ENCODE results near the gene HDAC3. TPM values are rescaled to one million over a fixed set of nuclear protein-coding genes. Genes with fewer than 3 reads are reported as not detected.

HDAC3 gene
- total RNA-seq, 2 donors from 2014 or later, result 73.3 to 78.9 TPM

DNA sequence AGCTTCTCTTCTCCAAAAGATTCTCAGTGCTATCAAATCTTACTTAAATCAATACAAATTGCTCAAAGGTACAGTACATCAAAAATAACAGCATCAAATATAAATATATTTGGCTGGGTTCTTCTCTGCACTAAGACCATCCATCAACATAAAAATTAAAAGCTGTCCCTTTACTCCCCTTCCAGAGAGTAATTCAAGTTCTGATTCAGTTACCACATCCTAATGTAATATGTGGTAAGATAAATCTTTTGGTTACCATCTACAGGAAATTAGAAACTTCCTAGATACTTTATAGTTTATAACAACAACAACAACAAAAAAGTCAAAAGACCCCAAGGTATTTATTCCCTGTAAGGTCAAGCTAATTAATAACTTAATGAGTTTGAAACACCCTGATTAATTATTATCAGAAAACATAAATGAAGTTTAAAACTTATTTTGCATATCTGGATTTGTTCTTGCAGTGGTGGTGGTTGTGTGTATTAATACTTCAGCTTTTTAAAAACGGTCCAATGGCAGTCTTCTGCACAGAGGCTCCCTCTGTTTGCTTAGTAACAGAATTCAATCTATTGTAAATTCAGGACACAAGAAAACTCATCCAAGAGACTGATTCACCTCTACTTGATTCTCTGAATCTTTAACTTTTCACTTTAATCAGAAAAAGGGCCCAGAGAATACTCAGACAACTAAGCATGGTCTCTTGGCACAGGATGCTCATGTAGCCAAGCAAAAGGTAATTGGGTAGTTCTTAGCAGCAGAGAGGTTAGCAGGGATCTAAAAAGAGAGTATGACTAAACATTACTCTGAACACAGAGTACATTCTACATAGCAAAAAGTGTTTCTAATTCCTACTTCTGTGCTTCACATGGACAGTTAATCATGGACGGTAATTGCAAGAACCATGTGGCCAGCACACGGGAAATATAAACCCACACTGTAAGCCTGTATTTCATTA is 38.0 kb downstream of the HDAC3 start:
- no peak overlapping the region for H3K4me3 ChIP-seq (ENCODE audit: low read length)
- H3K4me1 ChIP-seq (ENCODE audit: control insufficient read depth, insufficient read depth, low read length), result no peaks in the 10 kb centered on the region
- no peaks in the 10 kb centered on the region for H3K9me3 ChIP-seq (ENCODE audit: control insufficient read depth, low read length)
- Mint-ChIP-seq H3K27ac (no peak overlapping the region), H3K9me3 (no peaks in the 10 kb centered on the region), H3K27me3 (ENCODE audit: insufficient read depth) (no peaks in the 10 kb centered on the region), H3K36me3 (ENCODE audit: low read depth) (peaks cover 13% of the 10 kb centered on the region), H3K4me3 (no peak overlapping the region), H3K4me1 (no peaks in the 10 kb centered on the region)
- TF ChIP-seq CTCF (conservative IDR thresholded peaks at IDR 0.05), result no peak
- no peak overlapping the region for H3K27ac ChIP-seq (ENCODE audit: low read depth, low read length)
- WGBS, 2 experiments (ENCODE audit: insufficient coverage in 1 of 2, insufficient read length in 1 of 2), result 89 to 95% methylated on average over 3 of the region's 3 CpGs
- peaks cover 11% of the 10 kb centered on the region for H3K36me3 ChIP-seq (ENCODE audit: control insufficient read depth, insufficient read depth, low read length)
- no peaks in the 10 kb centered on the region for H3K27me3 ChIP-seq (ENCODE audit: control insufficient read depth, insufficient read depth, low read length, poor library complexity, severe bottlenecking)
- no peak overlapping the region for H3K9ac ChIP-seq (ENCODE audit: extremely low read depth, low read length, poor library complexity, severe bottlenecking)
- DNase-seq, result no peak

GRCh38 chr5:141597814-141598213 is 38.8 kb downstream of the HDAC3 start:
- Histone ChIP-seq H3K4me1 (ENCODE audit: control insufficient read depth, insufficient read depth, low read length) (no peaks in the 10 kb centered on the region), H3K4me3 (ENCODE audit: low read length) (no peak overlapping the region), H3K27me3 (ENCODE audit: control insufficient read depth, insufficient read depth, low read length, poor library complexity, severe bottlenecking) (no peaks in the 10 kb centered on the region), H3K9ac (ENCODE audit: extremely low read depth, low read length, poor library complexity, severe bottlenecking) (no peak overlapping the region), H3K9me3 (ENCODE audit: control insufficient read depth, low read length) (no peaks in the 10 kb centered on the region), H3K36me3 (ENCODE audit: control insufficient read depth, insufficient read depth, low read length) (peaks cover 15% of the 10 kb centered on the region), H3K27ac (ENCODE audit: low read depth, low read length) (no peak overlapping the region)
- TF ChIP-seq CTCF (conservative IDR thresholded peaks at IDR 0.05), result no peak
- peak overlapping the region; percentile 9 for H3K27ac Mint-ChIP-seq
- no peak overlapping the region for H3K4me3 Mint-ChIP-seq
- DNase-seq, result no peak
- WGBS, 2 experiments (ENCODE audit: insufficient coverage in 1 of 2, insufficient read length in 1 of 2), result 94 to 100% methylated on average over 2 of the region's 2 CpGs
- H3K4me1 Mint-ChIP-seq, result no peaks in the 10 kb centered on the region
- H3K27me3 Mint-ChIP-seq (ENCODE audit: insufficient read depth), result no peaks in the 10 kb centered on the region
- peaks cover 13% of the 10 kb centered on the region for H3K36me3 Mint-ChIP-seq (ENCODE audit: low read depth)
- no peaks in the 10 kb centered on the region for H3K9me3 Mint-ChIP-seq

- no peaks in the 10 kb centered on the region for H3K9me3 ChIP-seq (ENCODE audit: control insufficient read depth, low read length)
- H3K4me1 ChIP-seq (ENCODE audit: control insufficient read depth, insufficient read depth, low read length), result no peaks in the 10 kb centered on the region
- H3K36me3 Mint-ChIP-seq (ENCODE audit: low read depth), result peaks cover 13% of the 10 kb centered on the region
- H3K4me3 Mint-ChIP-seq, result no peak overlapping the region
- whole genome bisulfite sequencing, 2 experiments (ENCODE audit: insufficient coverage in 1 of 2, insufficient read length in 1 of 2), result 94 to 100% methylated on average over 1 to 2 of the region's 2 CpGs
- H3K9ac ChIP-seq (ENCODE audit: extremely low read depth, low read length, poor library complexity, severe bottlenecking), result no peak overlapping the region
- no peak for DNase-seq
- no peak overlapping the region for H3K4me3 ChIP-seq (ENCODE audit: low read length)
- no peak overlapping the region for H3K27ac ChIP-seq (ENCODE audit: low read depth, low read length)
- peak overlapping the region; percentile 9 for H3K27ac Mint-ChIP-seq
- no peaks in the 10 kb centered on the region for H3K27me3 Mint-ChIP-seq (ENCODE audit: insufficient read depth)
- peaks cover 18% of the 10 kb centered on the region for H3K36me3 ChIP-seq (ENCODE audit: control insufficient read depth, insufficient read depth, low read length)
- H3K4me1 Mint-ChIP-seq, result no peaks in the 10 kb centered on the region
- no peaks in the 10 kb centered on the region for H3K27me3 ChIP-seq (ENCODE audit: control insufficient read depth, insufficient read depth, low read length, poor library complexity, severe bottlenecking)
- no peak for TF ChIP-seq CTCF (conservative IDR thresholded peaks at IDR 0.05)
- no peaks in the 10 kb centered on the region for H3K9me3 Mint-ChIP-seq
Observed at GRCh38 chr5:141597394-141597793, 39.3 kb downstream of the HDAC3 start.

Data from endodermal cell (in vitro differentiated cells).